T-helper 1 cell treated with Interleukin-12 subunit alpha and Interleukin-12 subunit beta and Interleukin-4 antibody, amounts not matched to agents 30 μg/mL and 1 μg/mL, for 36 hours (primary cell): ENCODE results near the gene FAM216B.

Source experiments
- H3K27ac Mint-ChIP-seq: one replicate; pipeline ENCODE4 v1.8.0; 2021; ENCODE audit warnings: mild to moderate bottlenecking, mixed read lengths
- H3K27me3 Mint-ChIP-seq: one replicate; pipeline ENCODE4 v1.8.0; 2021; ENCODE audit warnings: low read depth, mixed read lengths
- H3K36me3 Mint-ChIP-seq: one replicate; pipeline ENCODE4 v1.8.0; 2021; ENCODE audit warnings: low read depth, mixed read lengths
- H3K4me1 Mint-ChIP-seq: one replicate; pipeline ENCODE4 v1.8.0; 2021; ENCODE audit warnings: low read depth, mixed read lengths
- H3K4me3 Mint-ChIP-seq: one replicate; pipeline ENCODE4 v1.8.0; 2021; ENCODE audit warnings: mild to moderate bottlenecking, moderate library complexity, mixed read lengths
- H3K9me3 Mint-ChIP-seq: one replicate; pipeline ENCODE4 v1.8.0; 2021; ENCODE audit warnings: mixed read lengths

Gene FAM216B

GRCh38 chr13:42834946-42835345 lies 53.6 kb downstream of the FAM216B start:
- Mint-ChIP-seq H3K27me3 (peaks cover 9% of the 10 kb centered on the region), H3K27ac (no peak overlapping the region), H3K36me3 (no peaks in the 10 kb centered on the region), H3K9me3 (no peaks in the 10 kb centered on the region), H3K4me3 (no peak overlapping the region), H3K4me1 (peaks cover 10% of the 10 kb centered on the region)

- peaks cover 4% of the 10 kb centered on the region for H3K27me3 Mint-ChIP-seq
- H3K27ac Mint-ChIP-seq, result no peak overlapping the region
- H3K36me3 Mint-ChIP-seq, result no peaks in the 10 kb centered on the region
- H3K9me3 Mint-ChIP-seq, result no peaks in the 10 kb centered on the region
- peaks cover 8% of the 10 kb centered on the region for H3K4me1 Mint-ChIP-seq
- H3K4me3 Mint-ChIP-seq, result no peak overlapping the region
Observed at GRCh38 chr13:42836930-42837690, 55.7 kb downstream of the FAM216B start.
